Endothelial cell of umbilical vein (primary cell): ENCODE data around the gene SUGCT. TPM values are rescaled to one million over a fixed set of nuclear protein-coding genes. Genes with fewer than 3 reads are reported as not detected.
A peak's percentile ranks its signal among the peaks of the same experiment; 100 is the strongest.

Experiments used
- BruUV-seq: library from RNA; stranded (reverse); fragments of 400-500 nt; replicated peaks from 2 replicates; lab custom pipeline; 2021; lab: Mats Ljungman, UMichigan
- CTCF ChIA-PET: fragments of 300-600, 350-600 bp; sonication (Branson Sonifier 250); formaldehyde crosslinking; loops from one replicate; lab custom pipeline; 2021; ENCODE audit warnings: antibody characterized with exemption, inconsistent platforms; lab: Charles Lee
- POLR2A ChIA-PET: fragments of 300-600, 350-600 bp; sonication (Branson Sonifier 250); formaldehyde crosslinking; loops from one replicate; lab custom pipeline; 2021; ENCODE audit warnings: antibody characterized with exemption, inconsistent platforms; lab: Charles Lee
- DNase-seq: peaks from one replicate; pipeline ENCODE4 v3.0.0-alpha.2; 2011; ENCODE audit warnings: low read depth, low spot score
- FAIRE-seq: peaks from 2 replicates; lab custom pipeline; 2011; peaks lifted over from hg19 to GRCh38; lab: Jason Lieb, UNC
- H2AFZ ChIP-seq: 2 replicates; pipeline ENCODE4 v1.6.0; 2012; ENCODE audit warnings: low read depth, low read length, control low read depth, inconsistent platforms
- H3K27ac ChIP-seq: 2 replicates; pipeline ENCODE4 v1.5.1; 2011; ENCODE audit warnings: low read depth, mild to moderate bottlenecking, control low read depth, low read length, moderate library complexity; ENCODE audit not compliant: insufficient read depth
- H3K27me3 ChIP-seq, 2 experiments: 2 replicates each; pipeline versions ENCODE4 v1.6.0 to v1.6.1; 2011; ENCODE audit warnings: low read length in 2 of 2, mixed read lengths in 1 of 2; ENCODE audit not compliant: control insufficient read depth in 2 of 2, insufficient read depth in 2 of 2
- H3K36me3 ChIP-seq, 2 experiments: 2 replicates in 1 of 2; 3 replicates in 1 of 2; pipeline ENCODE4 v1.5.1; 2011; ENCODE audit warnings: low read length in 2 of 2, mild to moderate bottlenecking in 1 of 2, moderate library complexity in 1 of 2; ENCODE audit not compliant: control insufficient read depth in 2 of 2, insufficient read depth in 2 of 2; ENCODE audit errors: extremely low read depth in 1 of 2
- H3K4me1 ChIP-seq: 3 replicates; pipeline ENCODE4 v1.5.1; 2011; ENCODE audit warnings: mild to moderate bottlenecking, low read length; ENCODE audit not compliant: control insufficient read depth, insufficient read depth; ENCODE audit errors: extremely low read depth
- H3K4me2 ChIP-seq: 2 replicates; pipeline ENCODE4 v1.6.1; 2011; ENCODE audit warnings: low read length, control low read depth, mixed read lengths; ENCODE audit not compliant: insufficient read depth
- H3K4me3 ChIP-seq, 3 experiments: fragments of 200-600 bp in 1 of 3; sonication (generic), shearing (Covaris generic) in 1 of 3; replicated peaks in 1 of 3; 2 replicates each; pipeline ENCODE4 v1.5.1; 2011 to 2016; ENCODE audit warnings: control low read depth in 3 of 3, low read length in 3 of 3, mild to moderate bottlenecking in 2 of 3, inconsistent platforms in 1 of 3, low read depth in 1 of 3, moderate library complexity in 1 of 3; ENCODE audit not compliant: insufficient read depth in 1 of 3
- H3K79me2 ChIP-seq: 2 replicates; pipeline ENCODE4 v1.6.0; 2012; ENCODE audit warnings: low read length, inconsistent platforms; ENCODE audit not compliant: control insufficient read depth, insufficient read depth
- H3K9ac ChIP-seq: replicated peaks from 2 replicates; pipeline ENCODE3; 2011; ENCODE audit warnings: low read length, control low read depth; ENCODE audit not compliant: insufficient read depth; ENCODE audit errors: extremely low read depth
- H3K9me1 ChIP-seq: replicated peaks from 3 replicates; pipeline ENCODE4 v1.6.0; 2011; ENCODE audit warnings: mild to moderate bottlenecking, low read length; ENCODE audit not compliant: control insufficient read depth, insufficient read depth; ENCODE audit errors: extremely low read depth
- H3K9me3 ChIP-seq: replicated peaks from 2 replicates; pipeline ENCODE4 v1.5.1; 2012; ENCODE audit warnings: low read length, inconsistent platforms; ENCODE audit not compliant: control insufficient read depth, insufficient read depth
- H4K20me1 ChIP-seq: replicated peaks from 2 replicates; pipeline ENCODE3; 2011; ENCODE audit warnings: mild to moderate bottlenecking, low read length; ENCODE audit not compliant: control insufficient read depth, insufficient read depth; ENCODE audit errors: extremely low read depth
- CTCF ChIP-seq, 2 donors: IDR thresholded peaks; 1 replicate in 1 of 2; 2 replicates in 1 of 2; pipeline ENCODE4 v1.5.1; 2011; ENCODE audit warnings: low read length in 2 of 2, mild to moderate bottlenecking in 2 of 2, moderate library complexity in 2 of 2, control low read depth in 1 of 2, inconsistent platforms in 1 of 2, low read depth in 1 of 2; ENCODE audit not compliant: insufficient read depth in 1 of 2; ENCODE audit errors: extremely low read depth in 1 of 2
- EZH2 ChIP-seq: IDR thresholded peaks from 2 replicates; pipeline ENCODE4 v1.6.1; 2012; ENCODE audit warnings: borderline replicate concordance, low read depth, mild to moderate bottlenecking, moderate library complexity, low read length, inconsistent platforms; ENCODE audit not compliant: severe bottlenecking
- FOS ChIP-seq: IDR thresholded peaks from 2 replicates; pipeline ENCODE4 v1.6.1; 2011; ENCODE audit warnings: mild to moderate bottlenecking, low read length, moderate library complexity, borderline replicate concordance; ENCODE audit not compliant: insufficient read depth
- GATA2 ChIP-seq: IDR thresholded peaks from 2 replicates; pipeline ENCODE4 v1.7.0; 2011; ENCODE audit warnings: low read depth, mild to moderate bottlenecking, moderate library complexity, mixed read lengths, low read length; ENCODE audit not compliant: insufficient read length, insufficient read depth
- JUN ChIP-seq: IDR thresholded peaks from 2 replicates; pipeline ENCODE4 v1.6.1; 2011; ENCODE audit warnings: borderline replicate concordance, low read depth; ENCODE audit not compliant: insufficient read length, insufficient read depth
- MYC ChIP-seq: IDR thresholded peaks from one replicate; pipeline ENCODE4 v1.6.1; 2011; ENCODE audit warnings: mild to moderate bottlenecking, low read depth, low read length
- POLR2A ChIP-seq: IDR thresholded peaks from 2 replicates; pipeline ENCODE4 v1.6.1; 2012; ENCODE audit warnings: low read depth, mild to moderate bottlenecking, control low read depth, low read length
- POLR2AphosphoS5 ChIP-seq: IDR thresholded peaks from 2 replicates; pipeline ENCODE4 v1.6.1; 2012; ENCODE audit warnings: low read depth, mild to moderate bottlenecking, control low read depth, low read length, moderate library complexity; ENCODE audit not compliant: insufficient read depth
- dilution Hi-C: fragments of 300-500 bp; cut with MboI; formaldehyde crosslinking; loops from one replicate; pipeline ENCODE4 v1.15.0; 2019; ENCODE audit warnings: low sequenced_read_pairs; ENCODE audit not compliant: extremely low pct_ligation_motif_present
- intact Hi-C: fragments of 100-400 bp; cut with micrococcal nuclease; formaldehyde crosslinking; loops from one replicate; pipeline ENCODE4 v1.10.0; 2022
- polyA plus RNA-seq, 4 experiments: library from polyadenylated mRNA; depleted of rRNA in 3 of 4; stranded (reverse) in 3 of 4; unstranded in 1 of 4; fragments of >200 nt; gene quantifications; 2 replicates each; pipeline versions ENCODE4 v1.2.1 to v1.2.3, GENCODE V29; 2011 to 2012; ENCODE audit warnings: missing spikeins in 1 of 4
- total RNA-seq: library from RNA; stranded (reverse); gene quantifications from 2 replicates; pipeline ENCODE4 v1.2.3, GENCODE V29; 2021
- TF ChIP-seq, protein P1 (sequence below): IDR thresholded peaks from 2 replicates; pipeline ENCODE4 v1.6.1; 2011; ENCODE audit not compliant: insufficient read depth, insufficient read length

Gene SUGCT
- total and polyA plus RNA-seq, 2 donors (not counting 3 experiments of a cell fraction or from before 2014, with no cell fraction given): 1.2 to 1.4 TPM

- peak; percentile 58 for TF ChIP-seq POLR2AphosphoS5
- TF ChIP-seq CTCF (IDR thresholded peaks at IDR 0.05; ENCODE audit: extremely low read depth in 1 of 2, insufficient read depth in 1 of 2, low read depth in 1 of 2, low read length in 2 of 2): no peak
- TF ChIP-seq FOS: peak; percentile 73
- H3K36me3 ChIP-seq: no peaks in the 10 kb centered on the region
- FAIRE-seq (peak; percentile 28), DNase-seq (no peak)
- no peak overlapping the region for H2AFZ ChIP-seq
- H3K4me2 ChIP-seq: no peak overlapping the region
- no peaks in the 10 kb centered on the region for H3K79me2 ChIP-seq
- dilution Hi-C loops (no loop called here), intact Hi-C loops (loop anchor here (2.0 kb wide), 1 partner anchor 77 kb away; no protein-coding TSS in a partner anchor)
- H3K27me3 ChIP-seq: no peaks in the 10 kb centered on the region
- peak overlapping the region; percentile 67 for H3K27ac ChIP-seq
- no peaks in the 10 kb centered on the region for H3K9me1 ChIP-seq
- H3K4me3 ChIP-seq: no peak overlapping the region
- BruUV-seq: no TSS peak
- H3K9me3 ChIP-seq: no peaks in the 10 kb centered on the region
- peak overlapping the region; percentile 36 for H3K9ac ChIP-seq
- H4K20me1 ChIP-seq: no peaks in the 10 kb centered on the region
- peaks cover 19% of the 10 kb centered on the region for H3K4me1 ChIP-seq
- POLR2A ChIA-PET: no interaction called here
- CTCF ChIA-PET: interaction anchor here (0.9 to 3.5 kb wide), 5 partner anchors 11 to 383 kb away, joined by 3 to 38 read pairs (median 4); no protein-coding TSS in a partner anchor
These were observed 87.0 kb downstream of the SUGCT start for GRCh38 chr7:40221836-40222235.

GRCh38 chr7:40223451-40224127 is 88.8 kb downstream of the SUGCT start:
- TF ChIP-seq, protein P1, sequence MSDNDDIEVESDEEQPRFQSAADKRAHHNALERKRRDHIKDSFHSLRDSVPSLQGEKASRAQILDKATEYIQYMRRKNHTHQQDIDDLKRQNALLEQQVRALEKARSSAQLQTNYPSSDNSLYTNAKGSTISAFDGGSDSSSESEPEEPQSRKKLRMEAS: no peak
- TF ChIP-seq GATA2: no peak
- TF ChIP-seq EZH2: no peak
- TF ChIP-seq CTCF (IDR thresholded peaks at IDR 0.05; ENCODE audit: extremely low read depth in 1 of 2, insufficient read depth in 1 of 2, low read depth in 1 of 2, low read length in 2 of 2): no peak
- no peak for TF ChIP-seq JUN
- TF ChIP-seq POLR2AphosphoS5: no peak
- TF ChIP-seq POLR2A: no peak
- TF ChIP-seq MYC: no peak
- no peak for TF ChIP-seq FOS
- no TSS peak for BruUV-seq
- DNase-seq: no peak
- Histone ChIP-seq H3K4me1 (peaks cover 19% of the 10 kb centered on the region), H3K27me3 (no peaks in the 10 kb centered on the region), H4K20me1 (no peaks in the 10 kb centered on the region), H2AFZ (no peak overlapping the region), H3K36me3 (no peaks in the 10 kb centered on the region), H3K9me1 (no peaks in the 10 kb centered on the region), H3K4me2 (no peak overlapping the region), H3K9ac (no peak overlapping the region), H3K79me2 (no peaks in the 10 kb centered on the region), H3K4me3 (no peak overlapping the region), H3K9me3 (no peaks in the 10 kb centered on the region), H3K27ac (no peak overlapping the region)
- dilution Hi-C loops: no loop called here
- ChIA-PET CTCF (interaction anchor here (1.1 to 1.6 kb wide), 3 partner anchors 9 to 1482 kb away, joined by 3 to 11 read pairs (median 4); no protein-coding TSS in a partner anchor), POLR2A (interaction anchor here (0.6 kb wide), 1 partner anchor 8 kb away, joined by 9 read pairs; no protein-coding TSS in a partner anchor)
- intact Hi-C loops: no loop called here
- FAIRE-seq: no peak
